Naive B cell (primary cell): ENCODE results near the gene GPR183. TPM values are rescaled to one million over a fixed set of nuclear protein-coding genes. Genes with fewer than 3 reads are reported as not detected.

Experiments used
- ATAC-seq, 2 donors: fragments of 150-1000 bp; cut with Tn5 transposase; 2 replicates each; pipeline ENCODE4 v1.10.0; 2021; ENCODE audit warnings: low read depth in 2 of 2, mild to moderate bottlenecking in 2 of 2, moderate library complexity in 2 of 2
- DNase-seq: peaks from one replicate; pipeline ENCODE4 v3.0.0; 2022
- H3K27ac Mint-ChIP-seq, 6 donors: one replicate each; pipeline ENCODE4 v1.8.0; 2020 to 2022; ENCODE audit warnings: mild to moderate bottlenecking in 6 of 6, mixed read lengths in 6 of 6, moderate library complexity in 5 of 6, inconsistent platforms in 2 of 6
- H3K27me3 Mint-ChIP-seq, 3 donors: one replicate each; pipeline ENCODE4 v1.8.0; 2021 to 2022; ENCODE audit warnings: mixed read lengths in 3 of 3, mild to moderate bottlenecking in 1 of 3
- H3K36me3 Mint-ChIP-seq, 2 donors: one replicate each; pipeline ENCODE4 v1.8.0; 2020 to 2022; ENCODE audit warnings: mixed read lengths in 2 of 2, inconsistent platforms in 1 of 2, mild to moderate bottlenecking in 1 of 2
- H3K4me1 Mint-ChIP-seq, 3 donors: one replicate each; pipeline ENCODE4 v1.8.0; 2020 to 2022; ENCODE audit warnings: mixed read lengths in 3 of 3, inconsistent platforms in 1 of 3, mild to moderate bottlenecking in 1 of 3, moderate library complexity in 1 of 3
- H3K4me3 Mint-ChIP-seq, 8 donors: one replicate each; pipeline ENCODE4 v1.8.0; 2020 to 2022; ENCODE audit warnings: mild to moderate bottlenecking in 8 of 8, mixed read lengths in 8 of 8, moderate library complexity in 8 of 8, inconsistent platforms in 2 of 8
- H3K9me3 Mint-ChIP-seq, 7 donors: one replicate each; pipeline ENCODE4 v1.8.0; 2020 to 2022; ENCODE audit warnings: mixed read lengths in 7 of 7, mild to moderate bottlenecking in 5 of 7, inconsistent platforms in 2 of 7, moderate library complexity in 1 of 7
- polyA plus RNA-seq, 6 donors: library from polyadenylated mRNA; unstranded; fragments of 300-500 nt; fragmentation: Illumina TruSeq; gene quantifications; one replicate each; pipeline ENCODE4 v1.2.3, GENCODE V29; 2021; ENCODE audit warnings: low read depth in 6 of 6

Gene GPR183
- polyA plus RNA-seq, 6 donors from 2014 or later = 98.3 to 487 (median 158) TPM

DNA sequence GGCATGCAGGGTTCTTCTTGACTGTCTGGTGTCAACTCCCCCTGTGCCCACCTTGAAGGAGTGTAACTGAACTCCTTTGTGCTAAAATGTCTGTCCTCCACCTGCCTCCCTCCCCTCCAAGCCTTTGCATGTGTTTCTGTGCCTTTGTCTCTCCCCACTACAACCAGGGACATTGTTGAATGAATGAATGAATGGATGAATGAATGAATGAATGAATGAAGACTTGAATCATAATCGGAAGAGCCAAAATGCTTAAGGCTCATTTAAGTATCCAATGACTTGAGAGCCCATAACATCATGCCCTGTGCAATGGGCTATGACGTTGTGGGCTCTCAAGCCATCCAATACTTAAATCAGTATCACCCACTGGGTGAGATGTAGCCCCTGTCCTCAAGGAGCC, 9.0 kb upstream of the GPR183 start:
- Mint-ChIP-seq H3K4me3 (no peak overlapping the region), H3K4me1 (peaks cover 19 to 41% (median 37%) of the 10 kb centered on the region in 3 donors), H3K27me3 (no peaks in the 10 kb centered on the region), H3K9me3 (no peaks in the 10 kb centered on the region), H3K27ac (peak overlapping the region in 3 of 6 donors; percentile 2 to 74 (median 62)), H3K36me3 (peaks cover 27 to 34% of the 10 kb centered on the region in 2 donors)
- ATAC-seq (no peak), DNase-seq (no peak)

- Mint-ChIP-seq H3K4me1 (peaks cover 24 to 48% (median 36%) of the 10 kb centered on the region in 3 donors), H3K27ac (peak overlapping the region in 3 of 6 donors; percentile 3 to 88 (median 52)), H3K4me3 (no peak overlapping the region), H3K9me3 (no peaks in the 10 kb centered on the region), H3K27me3 (no peaks in the 10 kb centered on the region), H3K36me3 (peaks cover 27 to 34% of the 10 kb centered on the region in 2 donors)
- DNase-seq = no peak
- no peak for ATAC-seq
Measured at GRCh38 chr13:99315186-99315585, 8.0 kb upstream of the GPR183 start.

DNA sequence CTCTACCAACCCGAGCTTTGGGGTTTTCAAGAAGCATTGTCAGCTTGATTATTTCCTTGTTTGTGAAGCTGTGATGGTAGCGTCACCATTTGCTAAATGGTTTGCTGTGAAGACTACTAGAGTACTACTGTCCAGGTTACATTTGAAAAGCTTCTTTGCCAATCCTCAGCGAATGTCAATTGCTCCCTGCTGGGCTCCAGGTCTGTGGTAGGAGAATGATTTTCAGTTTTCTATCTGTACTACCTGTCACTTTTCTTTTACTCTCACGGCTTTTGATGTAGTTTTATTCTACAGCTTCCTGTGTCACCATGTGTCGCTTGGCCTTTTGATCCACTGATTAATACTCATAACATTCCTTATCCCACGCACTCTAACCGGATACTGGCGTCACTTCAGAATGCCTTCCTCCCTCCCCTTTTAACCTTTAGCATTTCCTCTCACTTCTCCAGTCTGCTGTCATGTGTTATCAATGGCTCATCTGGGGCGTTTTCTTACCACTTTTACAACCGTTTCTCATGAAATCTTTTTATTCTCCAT, 7.5 kb upstream of the GPR183 start:
- Mint-ChIP-seq H3K36me3 (peaks cover 26 to 34% of the 10 kb centered on the region in 2 donors), H3K27ac (peak overlapping the region in 5 of 6 donors; percentile 3 to 88 (median 75)), H3K27me3 (no peaks in the 10 kb centered on the region)

DNA sequence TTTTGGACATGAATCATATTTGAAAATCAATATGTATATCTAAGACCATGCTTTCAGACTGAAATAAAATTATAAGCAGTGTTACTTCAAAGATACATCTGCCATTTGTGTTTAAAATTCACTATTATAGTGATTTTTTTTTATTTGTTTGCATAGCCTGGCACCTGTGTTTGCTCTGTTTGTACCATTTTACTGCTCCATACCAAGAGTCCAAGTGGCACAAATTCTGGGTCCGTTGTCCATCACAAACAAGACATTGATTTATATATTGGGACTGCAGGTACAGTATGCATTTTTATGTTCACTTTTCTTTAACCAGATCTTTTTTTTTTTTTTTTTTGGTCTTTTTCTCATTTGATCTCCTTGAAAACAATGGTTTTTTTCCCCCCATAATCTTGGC, 6.7 kb upstream of the GPR183 start:
- Mint-ChIP-seq H3K36me3 (peaks cover 20 to 29% of the 10 kb centered on the region in 2 donors), H3K27me3 (no peaks in the 10 kb centered on the region), H3K4me1 (peaks cover 21 to 52% (median 42%) of the 10 kb centered on the region in 3 donors), H3K4me3 (no peak overlapping the region), H3K27ac (peak overlapping the region in 2 of 6 donors; percentile 3 to 78), H3K9me3 (no peaks in the 10 kb centered on the region)
- ATAC-seq = no peak
- no peak for DNase-seq

More for the DNA sequence above, 7.5 kb upstream of the GPR183 start:
- DNase-seq = no peak
- no peak overlapping the region for H3K4me3 Mint-ChIP-seq
- ATAC-seq = no peak
- no peaks in the 10 kb centered on the region for H3K9me3 Mint-ChIP-seq
- peaks cover 24 to 52% (median 40%) of the 10 kb centered on the region in 3 donors for H3K4me1 Mint-ChIP-seq

GRCh38 chr13:99313501-99313900, 6.3 kb upstream of the GPR183 start:
- peaks cover 20 to 33% of the 10 kb centered on the region in 2 donors for H3K36me3 Mint-ChIP-seq
- ATAC-seq (no peak), DNase-seq (no peak)
- peaks cover 23 to 52% (median 44%) of the 10 kb centered on the region in 3 donors for H3K4me1 Mint-ChIP-seq
- H3K9me3 Mint-ChIP-seq = no peaks in the 10 kb centered on the region
- H3K27ac Mint-ChIP-seq = peak overlapping the region in 4 of 6 donors; percentile 1 to 64 (median 35)
- no peak overlapping the region for H3K4me3 Mint-ChIP-seq
- H3K27me3 Mint-ChIP-seq = no peaks in the 10 kb centered on the region

DNA sequence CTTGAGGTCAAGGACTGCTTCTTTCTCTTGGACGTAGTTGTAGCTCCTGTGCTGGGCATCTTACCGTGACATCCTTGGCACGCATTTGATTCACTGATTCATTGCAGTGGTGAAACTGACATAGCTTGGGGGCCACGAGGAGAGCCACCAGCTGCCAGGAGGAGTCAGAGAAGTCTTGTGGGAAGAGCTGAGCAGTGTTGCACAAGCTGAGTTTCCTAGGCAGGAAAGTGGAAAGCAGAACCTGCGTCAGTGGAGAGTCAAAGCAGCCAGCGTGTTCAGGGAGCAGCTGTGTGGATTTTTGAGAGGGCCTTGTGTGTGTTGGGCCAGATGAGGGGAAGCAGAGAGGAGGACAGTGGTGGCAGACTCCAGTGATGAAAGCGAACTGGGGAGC, 5.3 kb upstream of the GPR183 start:
- peaks cover 33 to 62% (median 54%) of the 10 kb centered on the region in 3 donors for H3K4me1 Mint-ChIP-seq
- DNase-seq = no peak
- no peaks in the 10 kb centered on the region for H3K9me3 Mint-ChIP-seq

DNA sequence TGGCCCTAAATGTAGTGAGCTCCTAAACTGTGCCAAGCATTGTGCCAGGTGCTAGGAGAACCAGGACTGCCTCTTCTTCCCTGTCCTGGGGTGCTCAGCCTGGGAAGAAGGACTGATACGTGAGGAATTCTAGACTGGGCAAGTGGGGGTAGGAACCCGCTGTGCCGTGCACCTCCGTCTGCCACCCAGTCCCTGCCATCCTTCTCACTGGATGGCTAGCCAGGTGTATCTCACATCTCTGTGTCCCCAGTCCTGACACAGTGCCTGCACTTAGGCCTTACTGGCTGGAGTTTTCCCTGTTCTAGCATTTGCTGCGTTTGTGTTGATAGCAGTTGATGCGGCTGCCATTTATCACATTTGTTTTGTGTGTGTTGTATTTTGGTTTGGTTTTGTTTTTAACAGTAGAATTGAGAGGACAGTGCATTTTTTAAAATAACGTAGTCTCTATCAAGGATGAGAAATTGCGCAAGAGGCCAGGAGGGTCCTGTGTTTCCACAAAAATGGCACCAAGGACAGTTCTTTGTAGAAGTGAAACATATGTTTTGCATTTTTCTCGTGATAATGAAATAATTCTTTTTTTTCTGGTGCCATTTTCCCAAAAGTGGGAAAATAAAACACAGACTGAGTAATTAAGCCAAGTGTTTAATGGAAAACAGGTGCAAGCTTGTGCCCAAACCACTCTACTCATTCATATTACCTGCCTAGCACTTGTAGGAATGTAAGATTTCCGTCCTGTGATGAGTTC, 4.7 kb upstream of the GPR183 start:
- Mint-ChIP-seq H3K27ac (peak overlapping the region in 4 of 6 donors; percentile 17 to 53 (median 40)), H3K4me3 (no peak overlapping the region)
- no peak for DNase-seq

More for the DNA sequence above, 5.3 kb upstream of the GPR183 start:
- H3K27me3 Mint-ChIP-seq = no peaks in the 10 kb centered on the region
- H3K4me3 Mint-ChIP-seq = no peak overlapping the region
- no peak for ATAC-seq
- peak overlapping the region in 5 of 6 donors; percentile 32 to 81 (median 53) for H3K27ac Mint-ChIP-seq
- peaks cover 20 to 35% of the 10 kb centered on the region in 2 donors for H3K36me3 Mint-ChIP-seq

GRCh38 chr13:99311137-99311536, 3.9 kb upstream of the GPR183 start:
- Mint-ChIP-seq H3K27me3 (no peaks in the 10 kb centered on the region), H3K27ac (peak overlapping the region in 5 of 6 donors; percentile 3 to 86 (median 17)), H3K4me1 (peaks cover 42 to 65% (median 57%) of the 10 kb centered on the region in 3 donors), H3K36me3 (peaks cover 20 to 26% of the 10 kb centered on the region in 2 donors), H3K9me3 (no peaks in the 10 kb centered on the region), H3K4me3 (peak overlapping the region in 1 of 8 donors; percentile 52)
- DNase-seq (no peak), ATAC-seq (no peak)

More for the DNA sequence above, 4.7 kb upstream of the GPR183 start:
- no peak for ATAC-seq
- H3K36me3 Mint-ChIP-seq = peaks cover 20 to 29% of the 10 kb centered on the region in 2 donors
- H3K9me3 Mint-ChIP-seq = no peaks in the 10 kb centered on the region
- H3K4me1 Mint-ChIP-seq = peaks cover 38 to 63% (median 58%) of the 10 kb centered on the region in 3 donors
- no peaks in the 10 kb centered on the region for H3K27me3 Mint-ChIP-seq

DNA sequence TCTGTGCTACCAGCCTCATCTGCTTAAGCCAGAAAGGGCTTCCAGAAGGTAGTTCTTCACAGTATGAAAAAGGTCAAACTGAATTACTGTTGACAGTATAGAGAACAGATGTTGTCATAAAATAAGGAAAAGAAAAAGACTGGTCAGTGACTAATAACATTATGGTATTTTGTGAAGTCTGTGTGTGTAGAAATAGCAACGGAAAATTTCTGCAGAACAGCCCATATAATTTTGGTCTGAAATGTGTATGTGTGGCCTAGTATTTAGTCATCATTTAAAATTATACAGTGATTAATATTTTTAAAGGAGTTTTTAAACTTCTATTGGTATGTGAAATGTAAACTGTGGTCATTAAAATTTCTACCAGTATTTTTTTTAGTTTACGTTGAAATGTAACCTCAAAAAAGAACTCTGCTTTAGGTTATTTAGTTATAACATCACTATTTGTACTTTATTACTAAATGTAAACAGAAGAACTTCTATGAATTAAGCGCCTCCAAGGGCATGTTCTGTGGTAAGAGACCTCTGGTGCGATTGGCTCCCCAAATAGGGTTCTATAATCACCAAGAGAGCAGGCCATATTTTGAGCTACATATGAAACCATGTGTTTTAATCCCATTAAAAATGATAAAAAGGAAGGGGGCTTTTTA, 3.3 kb upstream of the GPR183 start:
- ATAC-seq (no peak), DNase-seq (no peak)
- H3K4me1 Mint-ChIP-seq = peaks cover 44 to 71% (median 64%) of the 10 kb centered on the region in 3 donors
- peaks cover 20 to 24% of the 10 kb centered on the region in 2 donors for H3K36me3 Mint-ChIP-seq
- peak overlapping the region in 1 of 6 donors; percentile 86 for H3K27ac Mint-ChIP-seq
- no peaks in the 10 kb centered on the region for H3K27me3 Mint-ChIP-seq
- H3K4me3 Mint-ChIP-seq = peak overlapping the region in 1 of 8 donors; percentile 10
- H3K9me3 Mint-ChIP-seq = no peaks in the 10 kb centered on the region

DNA sequence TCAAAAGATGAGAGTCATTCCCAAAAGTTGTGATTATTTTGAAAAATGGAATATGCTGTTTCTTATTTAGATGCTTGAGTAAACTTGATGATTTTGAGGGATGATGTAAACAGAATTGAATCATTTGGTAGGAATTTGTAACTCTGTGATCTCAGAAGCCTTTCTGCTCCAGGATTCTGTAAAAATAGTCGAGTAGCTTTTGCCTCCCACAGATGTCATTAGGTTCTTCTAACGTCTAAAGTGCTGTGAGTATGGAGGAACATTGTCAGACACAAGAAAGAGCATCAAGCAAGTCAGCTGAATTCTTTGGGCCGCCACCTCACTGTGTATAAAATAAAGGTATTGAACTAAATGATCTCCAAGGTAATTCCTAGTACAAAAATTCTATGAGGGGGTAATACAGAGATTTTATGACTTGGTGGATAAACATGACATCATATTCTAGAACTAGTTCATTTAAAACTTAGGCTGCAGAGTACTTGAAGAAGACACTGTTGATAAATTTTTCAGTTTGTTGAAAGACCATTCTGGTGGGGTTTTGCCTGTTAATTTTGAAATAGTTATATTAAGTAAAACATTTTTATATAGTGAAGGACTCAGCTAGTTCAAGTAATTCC, 1.4 kb upstream of the GPR183 start:
- DNase-seq = no peak
- H3K27ac Mint-ChIP-seq = peak overlapping the region in 4 of 6 donors; percentile 78 to 95 (median 90)
- H3K4me3 Mint-ChIP-seq = peak overlapping the region in 2 of 8 donors; percentile 30 to 90
- no peak for ATAC-seq
- H3K9me3 Mint-ChIP-seq = no peaks in the 10 kb centered on the region
- peaks cover 61 to 82% (median 81%) of the 10 kb centered on the region in 3 donors for H3K4me1 Mint-ChIP-seq
- H3K27me3 Mint-ChIP-seq = no peaks in the 10 kb centered on the region
- peaks cover 10 to 21% of the 10 kb centered on the region in 2 donors for H3K36me3 Mint-ChIP-seq

GRCh38 chr13:99307648-99308339, 595 bp upstream of the GPR183 start:
- DNase-seq = no peak
- H3K36me3 Mint-ChIP-seq = peaks cover 10 to 22% of the 10 kb centered on the region in 2 donors
- H3K27me3 Mint-ChIP-seq = no peaks in the 10 kb centered on the region
- H3K4me1 Mint-ChIP-seq = peaks cover 63 to 84% (median 82%) of the 10 kb centered on the region in 3 donors
- peak overlapping the region; percentile 68 to 94 (median 90) for H3K4me3 Mint-ChIP-seq
- ATAC-seq = peak in 1 of 2 donors; percentile 22
- no peaks in the 10 kb centered on the region for H3K9me3 Mint-ChIP-seq
- peak overlapping the region; percentile 78 to 97 (median 94) for H3K27ac Mint-ChIP-seq

DNA sequence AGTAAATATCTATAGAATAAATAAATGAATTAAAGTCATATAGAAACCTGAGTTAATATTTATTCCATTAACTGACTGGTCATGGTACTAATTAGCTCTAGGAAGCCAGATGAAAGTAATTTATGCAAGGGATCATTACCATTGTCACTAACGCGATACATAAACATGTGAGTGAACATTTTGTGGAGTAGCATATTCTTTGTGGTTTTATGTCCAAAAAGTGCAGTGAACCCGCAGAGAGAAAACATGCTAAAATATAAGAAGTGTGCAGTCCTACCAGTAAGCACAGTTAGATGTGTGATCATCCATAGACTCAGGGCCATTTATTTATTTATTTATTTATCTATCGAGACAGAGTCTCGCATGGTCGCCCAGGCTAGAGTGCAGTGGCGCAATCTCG, 1.6 kb downstream of the GPR183 start:
- H3K4me1 Mint-ChIP-seq = peaks cover 64 to 85% (median 79%) of the 10 kb centered on the region in 3 donors
- H3K27me3 Mint-ChIP-seq = no peaks in the 10 kb centered on the region
- peaks cover 10 to 16% of the 10 kb centered on the region in 2 donors for H3K36me3 Mint-ChIP-seq
- DNase-seq = no peak
- peak overlapping the region in 5 of 6 donors; percentile 86 to 98 (median 94) for H3K27ac Mint-ChIP-seq
- H3K4me3 Mint-ChIP-seq = peak overlapping the region; percentile 68 to 94 (median 91)
- no peaks in the 10 kb centered on the region for H3K9me3 Mint-ChIP-seq
- no peak for ATAC-seq
